ENCODE results near the gene TRIO. TPM values are rescaled to one million over a fixed set of nuclear protein-coding genes. Genes with fewer than 3 reads are reported as not detected.

The TRIO gene
- total RNA-seq, 4 donors from 2014 or later: 21.2 to 105 (median 47.6) TPM

- WGBS, 2 donors: 83 to 90% methylated on average over 11 of the region's 11 CpGs
- H3K27me3 ChIP-seq: no peaks in the 10 kb centered on the region
- intact Hi-C loops (cut with DNase I): no loop called here
- H3K4me3 ChIP-seq: no peak overlapping the region
- H3K9me3 ChIP-seq: no peaks in the 10 kb centered on the region
- no peak for TF ChIP-seq POLR2A (IDR thresholded peaks at IDR 0.05)
- TF ChIP-seq, protein P1, sequence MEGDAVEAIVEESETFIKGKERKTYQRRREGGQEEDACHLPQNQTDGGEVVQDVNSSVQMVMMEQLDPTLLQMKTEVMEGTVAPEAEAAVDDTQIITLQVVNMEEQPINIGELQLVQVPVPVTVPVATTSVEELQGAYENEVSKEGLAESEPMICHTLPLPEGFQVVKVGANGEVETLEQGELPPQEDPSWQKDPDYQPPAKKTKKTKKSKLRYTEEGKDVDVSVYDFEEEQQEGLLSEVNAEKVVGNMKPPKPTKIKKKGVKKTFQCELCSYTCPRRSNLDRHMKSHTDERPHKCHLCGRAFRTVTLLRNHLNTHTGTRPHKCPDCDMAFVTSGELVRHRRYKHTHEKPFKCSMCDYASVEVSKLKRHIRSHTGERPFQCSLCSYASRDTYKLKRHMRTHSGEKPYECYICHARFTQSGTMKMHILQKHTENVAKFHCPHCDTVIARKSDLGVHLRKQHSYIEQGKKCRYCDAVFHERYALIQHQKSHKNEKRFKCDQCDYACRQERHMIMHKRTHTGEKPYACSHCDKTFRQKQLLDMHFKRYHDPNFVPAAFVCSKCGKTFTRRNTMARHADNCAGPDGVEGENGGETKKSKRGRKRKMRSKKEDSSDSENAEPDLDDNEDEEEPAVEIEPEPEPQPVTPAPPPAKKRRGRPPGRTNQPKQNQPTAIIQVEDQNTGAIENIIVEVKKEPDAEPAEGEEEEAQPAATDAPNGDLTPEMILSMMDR (IDR thresholded peaks at IDR 0.05): no peak
- peaks cover 0 to 15% (median 4%) of the 10 kb centered on the region in 3 donors for H3K4me1 ChIP-seq
- H3K27ac ChIP-seq: no peak overlapping the region
- peaks cover 0 to 19% (median 0%) of the 10 kb centered on the region in 3 donors for H3K36me3 ChIP-seq
- no peak for DNase-seq
Measured at GRCh38 chr5:14280294-14280854, 137.2 kb downstream of the TRIO start.

DNA sequence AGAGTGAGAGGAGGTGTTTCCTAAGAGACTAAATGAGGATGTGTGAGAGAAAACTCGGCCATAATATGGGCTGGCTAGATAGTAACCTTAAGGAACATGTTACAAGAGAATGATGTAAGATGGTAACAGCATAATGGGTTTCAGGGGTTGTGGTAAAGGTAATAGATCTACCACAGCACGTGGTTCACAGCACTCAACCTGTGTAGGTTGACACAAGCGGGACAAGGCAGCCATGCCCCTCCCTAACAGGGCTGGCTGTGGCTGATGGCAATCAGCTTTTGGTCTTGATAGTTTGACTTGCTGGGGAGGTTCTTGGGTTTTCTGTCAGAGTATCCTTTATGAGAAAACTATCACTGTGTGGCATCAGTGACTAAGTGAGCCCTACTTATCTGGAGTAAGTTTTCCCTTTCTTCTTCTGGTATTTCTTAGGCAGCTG, 138.6 kb downstream of the TRIO start:
- H3K4me3 ChIP-seq: no peak overlapping the region
- TF ChIP-seq, protein P1 (IDR thresholded peaks at IDR 0.05): no peak
- no peak for TF ChIP-seq POLR2A (IDR thresholded peaks at IDR 0.05)
- no peaks in the 10 kb centered on the region for H3K27me3 ChIP-seq
- H3K36me3 ChIP-seq: peaks cover 0 to 21% (median 0%) of the 10 kb centered on the region in 3 donors
- WGBS, 2 donors: 81 to 91% methylated on average over 3 of the region's 3 CpGs
- peaks cover 0 to 25% (median 4%) of the 10 kb centered on the region in 3 donors for H3K4me1 ChIP-seq
- DNase-seq: no peak
- H3K9me3 ChIP-seq: no peaks in the 10 kb centered on the region
- no peak overlapping the region for H3K27ac ChIP-seq
- intact Hi-C loops (cut with DNase I): no loop called here

DNA sequence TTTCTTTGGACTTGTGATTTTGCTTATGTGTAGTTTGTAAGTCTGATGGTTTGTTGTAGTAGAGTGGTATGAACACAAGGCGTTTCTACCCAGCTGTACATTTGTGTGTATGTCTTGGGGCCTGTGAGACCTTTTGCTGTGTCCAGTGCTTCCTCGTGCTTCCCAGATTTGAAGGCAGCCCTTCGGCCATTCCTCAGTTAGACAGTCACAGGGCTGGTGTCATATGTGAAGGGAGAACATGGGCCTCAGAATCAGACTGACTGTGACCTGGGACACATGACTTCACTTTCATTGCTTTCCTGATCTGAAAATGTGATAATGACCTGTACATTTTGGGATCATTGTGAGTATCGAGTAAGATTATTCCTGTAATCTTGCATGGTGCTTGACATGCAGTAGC, 140.0 kb downstream of the TRIO start:
- TF ChIP-seq, protein P1 (IDR thresholded peaks at IDR 0.05): no peak
- no peak for TF ChIP-seq POLR2A (IDR thresholded peaks at IDR 0.05)
- DNase-seq: no peak
- Histone ChIP-seq H3K4me3 (no peak overlapping the region), H3K27ac (no peak overlapping the region), H3K4me1 (peaks cover 0 to 25% (median 4%) of the 10 kb centered on the region in 3 donors), H3K9me3 (no peaks in the 10 kb centered on the region), H3K36me3 (peaks cover 0 to 26% (median 0%) of the 10 kb centered on the region in 3 donors), H3K27me3 (no peaks in the 10 kb centered on the region)
- intact Hi-C loops (cut with DNase I): no loop called here
- 83 to 88% methylated on average over 4 of the region's 4 CpGs for WGBS, 2 donors

DNA sequence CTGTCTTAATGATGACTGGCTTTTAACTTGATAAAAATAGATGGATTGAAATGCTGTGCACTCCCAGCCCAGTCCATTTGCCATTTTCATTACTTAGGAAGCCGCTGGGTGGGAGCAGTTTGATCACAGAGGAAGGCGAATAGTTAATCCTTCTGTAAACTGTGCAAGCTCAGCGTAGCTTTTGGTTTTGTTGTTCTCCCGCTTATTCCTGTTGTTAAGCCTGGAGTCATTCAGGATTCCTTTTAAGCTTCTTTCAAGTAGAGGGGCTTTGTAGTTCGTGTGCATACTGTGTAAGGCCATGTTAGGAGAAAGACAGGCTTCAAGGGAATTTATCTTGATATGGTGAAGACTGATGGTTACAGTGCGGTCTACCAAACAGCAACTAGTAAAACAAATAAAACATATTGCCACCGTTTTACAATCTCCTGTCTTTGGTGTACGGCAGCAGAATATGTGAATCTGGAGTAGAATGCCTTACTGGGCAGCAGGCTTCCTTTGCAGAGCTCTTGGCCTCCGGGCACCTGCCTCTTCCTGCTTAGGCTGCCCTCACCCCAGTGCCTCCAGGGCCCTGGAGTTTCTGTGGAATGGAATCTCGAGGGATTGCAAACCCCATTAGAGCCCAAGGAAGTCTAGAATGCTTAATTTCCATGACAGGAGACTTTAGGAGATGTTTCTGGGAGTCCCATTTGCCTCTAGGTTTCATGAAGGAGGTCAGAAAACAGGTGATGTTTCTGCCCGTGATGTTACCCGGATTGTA, 141.4 kb downstream of the TRIO start:
- H3K27ac ChIP-seq: no peak overlapping the region
- no peak for DNase-seq
- 53% methylated on average over 11 to 12 of the region's 12 CpGs for WGBS, 2 donors
- H3K36me3 ChIP-seq: peaks cover 0 to 37% (median 0%) of the 10 kb centered on the region in 3 donors
- TF ChIP-seq POLR2A (IDR thresholded peaks at IDR 0.05): no peak
- TF ChIP-seq, protein P1 (IDR thresholded peaks at IDR 0.05): no peak
- H3K4me3 ChIP-seq: no peak overlapping the region
- H3K9me3 ChIP-seq: no peaks in the 10 kb centered on the region
- intact Hi-C loops (cut with DNase I): no loop called here
- H3K4me1 ChIP-seq: peaks cover 0 to 25% (median 4%) of the 10 kb centered on the region in 3 donors
- no peaks in the 10 kb centered on the region for H3K27me3 ChIP-seq

GRCh38 chr5:14286007-14286406, 142.9 kb downstream of the TRIO start:
- Histone ChIP-seq H3K4me3 (no peak overlapping the region), H3K4me1 (peaks cover 0 to 25% (median 4%) of the 10 kb centered on the region in 3 donors), H3K27ac (no peak overlapping the region), H3K9me3 (no peaks in the 10 kb centered on the region), H3K36me3 (peaks cover 0 to 38% (median 0%) of the 10 kb centered on the region in 3 donors), H3K27me3 (no peaks in the 10 kb centered on the region)
- 37 to 58% methylated on average over 3 of the region's 3 CpGs for WGBS, 2 donors
- intact Hi-C loops (cut with DNase I): no loop called here
- DNase-seq: no peak
- no peak for TF ChIP-seq POLR2A (IDR thresholded peaks at IDR 0.05)
- TF ChIP-seq, protein P1 (IDR thresholded peaks at IDR 0.05): no peak
